Measurements from ENCODE around the gene EMC10.
A peak's percentile ranks its signal among the peaks of the same experiment; 100 is the strongest.

EMC10 gene

GRCh38 chr19:50495020-50495531, 18.8 kb downstream of the EMC10 start:
- no peak for DNase-seq (ENCODE audit: low read depth, low spot score)

GRCh38 chr19:50496189-50497021, 20.1 kb downstream of the EMC10 start:
- DNase-seq (ENCODE audit: low read depth, low spot score) = no peak

DNA sequence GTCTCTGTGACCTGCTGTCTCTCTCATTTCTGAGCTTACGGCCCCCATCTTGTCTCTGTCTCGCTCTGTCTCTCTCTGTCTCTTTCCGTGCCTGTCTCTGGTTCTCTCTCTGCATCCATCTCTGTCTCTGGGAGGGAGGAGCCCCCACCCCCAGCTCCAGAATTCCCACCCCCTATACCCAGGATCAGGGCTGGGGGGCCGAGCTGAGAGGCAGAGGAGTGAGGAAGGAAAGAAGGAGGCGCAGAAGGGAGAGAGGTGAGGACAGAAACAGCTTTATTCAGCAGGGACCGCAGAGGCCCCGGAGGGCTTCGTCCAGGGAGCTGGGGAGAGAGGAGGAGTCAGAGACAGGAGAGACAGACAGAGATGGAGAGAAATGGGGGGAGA, 20.7 kb downstream of the EMC10 start:
- DNase-seq (ENCODE audit: low read depth, low spot score) = no peak

GRCh38 chr19:50498219-50499056, 22.1 kb downstream of the EMC10 start:
- DNase-seq (ENCODE audit: low read depth, low spot score) = no peak

DNA sequence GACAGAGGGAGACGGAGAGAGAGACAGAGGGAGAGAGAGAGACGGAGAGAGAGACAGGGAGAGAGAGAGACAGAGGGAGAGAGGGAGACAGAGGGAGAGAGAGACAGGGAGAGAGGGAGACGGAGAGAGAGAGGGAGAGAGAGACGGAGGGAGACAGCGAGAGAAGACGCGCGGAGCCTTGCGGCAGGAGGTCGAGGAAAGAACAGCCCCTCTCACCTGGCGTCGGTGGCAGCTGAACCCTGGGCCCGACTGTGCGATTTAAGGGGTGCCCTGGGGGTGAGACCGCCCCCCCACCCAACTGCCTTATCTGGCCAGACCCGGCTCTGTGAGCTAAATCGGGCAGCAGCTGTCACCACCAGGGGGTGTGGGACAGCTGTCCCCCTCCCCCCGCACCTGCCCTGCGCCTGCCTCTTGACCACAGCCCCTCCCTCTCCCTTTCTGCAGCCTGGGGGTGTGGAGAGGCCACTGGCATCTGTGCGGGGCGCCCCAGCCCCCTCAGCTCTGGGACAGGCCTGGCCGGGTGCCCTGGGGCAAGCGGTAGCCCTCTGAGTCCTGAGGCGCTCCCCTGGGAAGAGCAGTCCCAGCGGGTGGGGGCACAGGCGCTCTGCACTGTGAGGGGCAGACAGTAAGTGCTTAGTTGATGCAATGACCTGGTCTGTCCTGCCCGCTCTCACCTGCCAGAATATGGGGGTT, 23.9 kb downstream of the EMC10 start:
- no peak for DNase-seq (ENCODE audit: low read depth, low spot score)

GRCh38 chr19:50500753-50501151, 24.4 kb downstream of the EMC10 start:
- no peak for DNase-seq (ENCODE audit: low read depth, low spot score)

- DNase-seq (ENCODE audit: low read depth, low spot score) = no peak
Observed at GRCh38 chr19:50501186-50501567, 24.9 kb downstream of the EMC10 start.

DNA sequence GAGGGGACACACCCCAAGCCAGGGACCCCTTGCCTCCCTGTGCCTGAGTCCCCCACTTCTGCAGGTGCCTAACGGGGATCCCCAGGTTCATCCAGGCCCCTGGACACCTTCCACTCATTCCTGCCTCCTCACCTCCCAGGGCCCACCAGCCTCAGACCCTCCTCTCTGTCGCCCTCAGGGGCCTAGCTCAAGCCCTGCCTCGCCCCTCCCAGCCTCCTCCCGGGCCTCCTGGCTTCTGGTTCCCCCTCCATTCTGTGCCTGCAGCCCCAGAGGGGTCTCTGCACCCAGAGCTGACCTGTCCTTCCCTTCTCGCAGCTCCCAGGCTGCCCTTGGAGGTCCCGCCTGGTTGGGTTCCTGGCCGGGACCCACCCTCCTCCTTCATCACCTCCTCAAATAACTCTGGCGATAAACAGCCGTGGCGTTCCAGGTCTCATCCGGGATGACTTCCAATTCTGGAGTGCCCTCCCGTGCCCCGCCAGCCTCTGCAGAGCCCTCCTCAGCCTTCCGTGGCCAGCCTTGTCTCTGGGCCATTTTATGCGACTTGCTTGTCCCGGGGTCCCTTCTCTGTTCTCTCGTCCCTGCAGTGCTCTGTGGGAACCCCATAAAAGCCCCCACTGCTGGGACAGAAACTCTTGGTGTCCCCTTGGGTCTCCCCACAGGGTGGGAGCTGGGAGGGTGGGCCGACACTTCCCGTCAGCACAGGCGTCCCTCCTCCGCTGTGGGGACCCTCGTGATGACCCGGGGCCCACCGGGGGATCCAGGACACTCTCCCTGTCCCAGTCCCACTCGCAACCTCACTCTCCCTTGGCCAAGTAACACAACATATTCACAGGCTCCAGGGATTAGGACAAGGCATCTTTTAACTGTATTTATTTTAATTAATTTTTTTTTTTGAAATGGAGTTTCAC, 25.5 kb downstream of the EMC10 start:
- DNase-seq (ENCODE audit: low read depth, low spot score) = no peak

DNA sequence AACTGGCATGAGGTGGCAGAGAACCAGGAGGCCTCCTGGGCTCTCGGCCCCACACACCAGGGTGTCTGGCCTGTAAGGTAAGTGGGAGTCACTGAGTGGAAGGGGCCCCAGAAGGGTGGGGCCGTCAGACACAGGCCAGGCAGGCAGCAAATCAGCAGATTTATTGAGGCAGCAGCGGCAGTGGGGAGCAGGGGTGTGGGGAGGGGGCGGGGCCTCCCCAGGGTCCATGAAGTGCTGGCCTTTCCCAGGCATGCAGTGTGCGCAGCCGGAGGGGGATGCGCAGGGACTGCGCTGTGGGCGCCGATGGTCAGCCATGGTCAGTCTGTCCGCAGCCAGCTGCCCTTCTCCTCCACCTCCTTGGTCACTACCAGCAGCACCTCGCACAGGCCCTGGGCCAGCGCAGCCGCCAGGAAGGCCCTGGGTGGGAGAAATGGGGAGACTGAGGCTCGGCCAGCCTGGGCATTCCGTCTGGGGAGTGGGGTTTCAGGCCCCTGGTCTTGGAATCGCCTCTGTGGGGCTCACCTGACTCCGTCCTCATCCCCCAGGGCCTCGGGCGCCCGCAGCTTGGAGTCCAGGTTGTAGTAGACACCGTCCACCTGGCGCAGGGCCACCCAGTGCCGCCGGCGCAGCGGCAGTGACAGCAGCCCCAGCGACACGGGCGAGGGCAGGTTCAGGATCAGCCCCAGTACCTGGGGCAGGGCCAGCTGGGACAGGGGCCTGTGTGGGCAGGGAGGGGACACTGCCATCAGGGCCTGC, 29.7 kb downstream of the EMC10 start:
- no peak for DNase-seq (ENCODE audit: low read depth, low spot score)

- DNase-seq (ENCODE audit: low read depth, low spot score) = no peak
Observed at GRCh38 chr19:50506700-50507099, 30.4 kb downstream of the EMC10 start.

GRCh38 chr19:50507376-50507775, 31.1 kb downstream of the EMC10 start:
- no peak for DNase-seq (ENCODE audit: low read depth, low spot score)

DNA sequence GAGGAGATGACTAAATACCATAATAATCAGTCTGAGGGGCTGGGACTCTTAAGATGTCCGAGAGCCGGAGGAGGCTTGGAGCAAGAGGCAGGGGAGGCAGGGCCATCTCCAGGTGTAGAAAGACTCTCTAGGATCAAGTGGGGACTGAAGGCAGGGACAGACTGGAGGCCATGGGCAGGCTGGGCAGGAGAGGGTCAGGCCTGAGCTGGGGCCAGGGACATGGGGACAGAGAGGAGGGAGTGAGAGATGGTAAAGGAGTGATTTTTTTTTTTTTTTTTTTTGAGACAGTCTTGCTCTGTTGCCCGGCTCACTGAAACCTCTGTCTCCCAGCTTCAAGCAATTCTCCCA, 32.5 kb downstream of the EMC10 start:
- DNase-seq (ENCODE audit: low read depth, low spot score) = no peak

DNA sequence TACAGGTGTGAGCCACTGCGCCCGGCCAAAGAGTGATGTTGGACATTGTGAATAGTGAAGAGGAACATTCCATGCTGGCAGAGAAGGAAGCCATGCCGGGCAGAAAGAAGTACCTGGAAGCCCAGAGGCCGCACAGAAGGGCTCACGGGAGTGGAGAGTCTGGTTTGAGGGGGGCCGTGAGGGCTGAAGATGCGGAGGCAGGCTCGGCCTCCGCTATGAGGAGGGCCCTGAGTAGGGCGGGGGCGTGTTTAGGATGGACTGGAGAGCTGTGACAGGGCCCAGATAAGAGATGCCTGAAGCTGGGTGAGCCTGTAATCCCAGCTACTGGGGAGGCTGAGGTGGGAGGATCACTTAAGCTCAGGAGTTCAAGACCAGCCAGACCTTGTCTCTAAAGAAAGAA, 33.1 kb downstream of the EMC10 start:
- DNase-seq (ENCODE audit: low read depth, low spot score) = no peak

- DNase-seq (ENCODE audit: low read depth, low spot score) = no peak
Observed at GRCh38 chr19:50510121-50510670, 33.9 kb downstream of the EMC10 start.

DNA sequence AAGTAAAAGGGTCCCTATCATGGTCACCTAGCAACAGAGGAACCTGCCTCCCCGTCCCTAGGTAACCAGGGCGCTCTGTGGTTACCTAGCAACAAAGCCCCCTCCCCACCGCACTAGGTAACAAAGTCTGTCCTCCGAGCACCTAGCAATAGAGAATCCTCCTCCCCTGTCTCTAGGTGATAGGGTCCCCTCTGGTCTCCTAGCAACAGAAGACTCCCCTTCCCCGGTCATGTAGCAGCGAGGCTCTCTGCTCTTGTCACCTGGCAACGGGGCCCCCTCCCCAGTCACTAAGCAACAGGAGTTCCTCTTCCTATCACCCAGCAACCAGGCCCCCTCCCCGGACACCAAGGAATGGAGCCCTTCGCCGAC, 34.4 kb downstream of the EMC10 start:
- DNase-seq (ENCODE audit: low read depth, low spot score) = no peak

GRCh38 chr19:50511069-50511822, 34.9 kb downstream of the EMC10 start, which contains the start of gene JOSD2:
TSS of gene JOSD2 (minus strand) at chr19:50511191. CDS start at chr19:50510431, 760 bp downstream.
- DNase-seq (ENCODE audit: low read depth, low spot score) = peak; percentile 96

GRCh38 chr19:50512112-50512998, 36.0 kb downstream of the EMC10 start:
- DNase-seq (ENCODE audit: low read depth, low spot score) = no peak
